Transverse colon (tissue), 3 donors: Measurements from ENCODE around the gene UNC93A.

ENCODE experiments used
- EP300 ChIP-seq: sonication (generic); formaldehyde crosslinking; IDR thresholded peaks from one replicate; pipeline ENCODE4 v1.6.1; 2017; ENCODE audit warnings: antibody characterized with exemption, low read depth
- POLR2A ChIP-seq: fragments of 450-650 bp; IDR thresholded peaks from one replicate; pipeline ENCODE4 v1.6.1; 2016; ENCODE audit warnings: antibody characterized with exemption, mild to moderate bottlenecking, moderate library complexity
- TF ChIP-seq, protein P1 (sequence below), 5 experiments: fragments of 200-600 bp in 3 of 5; fragments of 450-650 bp in 2 of 5; sonication (generic) in 3 of 5; IDR thresholded peaks; 1 replicate in 2 of 5; 2 replicates in 3 of 5; pipeline ENCODE4 v1.5.1; 2016 to 2017; ENCODE audit warnings: antibody characterized with exemption in 5 of 5, inconsistent platforms in 3 of 5, mild to moderate bottlenecking in 2 of 5, moderate library complexity in 1 of 5

DNA sequence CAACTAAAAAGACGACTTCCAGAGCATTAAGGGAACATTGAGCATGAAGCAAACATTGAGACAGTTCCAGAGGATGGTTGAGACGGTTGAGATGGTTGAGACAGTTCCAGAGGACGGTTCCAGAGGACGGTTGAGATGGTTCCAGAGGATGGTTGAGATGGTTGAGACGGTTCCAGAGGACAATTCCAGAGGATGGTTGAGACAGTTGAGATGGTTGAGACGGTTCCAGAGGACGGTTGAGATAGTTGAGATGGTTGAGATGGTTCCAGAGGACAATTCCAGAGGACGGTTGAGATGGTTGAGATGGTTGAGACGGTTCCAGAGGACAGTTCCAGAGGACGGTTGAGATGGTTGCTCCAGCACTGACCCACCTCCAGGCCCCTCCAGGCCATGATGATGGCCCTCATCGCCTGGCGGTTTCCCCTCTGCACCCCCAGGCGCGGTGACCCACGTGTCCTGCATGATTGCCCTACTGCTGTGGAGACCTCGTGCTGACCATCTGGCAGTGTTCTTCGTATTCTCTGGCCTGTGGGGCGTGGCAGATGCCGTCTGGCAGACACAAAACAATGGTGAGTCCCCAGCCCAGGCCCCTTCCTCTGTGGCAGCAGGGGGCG lies 16.3 kb downstream of the UNC93A start:
- TF ChIP-seq, protein P1, sequence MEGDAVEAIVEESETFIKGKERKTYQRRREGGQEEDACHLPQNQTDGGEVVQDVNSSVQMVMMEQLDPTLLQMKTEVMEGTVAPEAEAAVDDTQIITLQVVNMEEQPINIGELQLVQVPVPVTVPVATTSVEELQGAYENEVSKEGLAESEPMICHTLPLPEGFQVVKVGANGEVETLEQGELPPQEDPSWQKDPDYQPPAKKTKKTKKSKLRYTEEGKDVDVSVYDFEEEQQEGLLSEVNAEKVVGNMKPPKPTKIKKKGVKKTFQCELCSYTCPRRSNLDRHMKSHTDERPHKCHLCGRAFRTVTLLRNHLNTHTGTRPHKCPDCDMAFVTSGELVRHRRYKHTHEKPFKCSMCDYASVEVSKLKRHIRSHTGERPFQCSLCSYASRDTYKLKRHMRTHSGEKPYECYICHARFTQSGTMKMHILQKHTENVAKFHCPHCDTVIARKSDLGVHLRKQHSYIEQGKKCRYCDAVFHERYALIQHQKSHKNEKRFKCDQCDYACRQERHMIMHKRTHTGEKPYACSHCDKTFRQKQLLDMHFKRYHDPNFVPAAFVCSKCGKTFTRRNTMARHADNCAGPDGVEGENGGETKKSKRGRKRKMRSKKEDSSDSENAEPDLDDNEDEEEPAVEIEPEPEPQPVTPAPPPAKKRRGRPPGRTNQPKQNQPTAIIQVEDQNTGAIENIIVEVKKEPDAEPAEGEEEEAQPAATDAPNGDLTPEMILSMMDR (IDR thresholded peaks at IDR 0.05), result no peak
- TF ChIP-seq EP300 (no peak), POLR2A (no peak)
